Tibial nerve (tissue), 4 donors: ENCODE measurements around the gene ABHD13. TPM values are rescaled to one million over a fixed set of nuclear protein-coding genes. Genes with fewer than 3 reads are reported as not detected.
A peak's percentile ranks its signal among the peaks of the same experiment; 100 is the strongest.
"Not testable (repeated sequence)": the region's sequence is repeated elsewhere in the genome, so short reads cannot be mapped to it uniquely, and the experiment has no call there.

Experiments
- DNase-seq, 2 donors: peaks; one replicate each; pipeline ENCODE4 v3.0.0-alpha.2; 2019; ENCODE audit warnings: low spot score in 2 of 2
- H3K27ac ChIP-seq, 4 donors: fragments of 200-600 bp; sonication (generic) in 3 of 4; one replicate each; pipeline ENCODE4 v1.5.1; 2017 to 2019; ENCODE audit warnings: mild to moderate bottlenecking in 1 of 4
- H3K27me3 ChIP-seq, 2 donors: fragments of 200-600 bp; sonication (generic) in 1 of 2; one replicate each; pipeline versions ENCODE4 v1.5.1 to v1.6.0; 2017 to 2019
- H3K36me3 ChIP-seq, 3 donors: fragments of 200-600 bp; sonication (generic); one replicate each; pipeline ENCODE4 v1.5.1; 2018 to 2019
- H3K4me1 ChIP-seq, 4 donors: fragments of 200-600 bp; sonication (generic) in 3 of 4; one replicate each; pipeline ENCODE4 v1.5.1; 2017 to 2019
- H3K4me3 ChIP-seq, 4 donors: fragments of 200-600 bp; sonication (generic) in 3 of 4; one replicate each; pipeline ENCODE4 v1.5.1; 2017 to 2019; ENCODE audit warnings: mild to moderate bottlenecking in 1 of 4, moderate library complexity in 1 of 4
- H3K9me3 ChIP-seq, 4 donors: fragments of 200-600 bp; sonication (generic) in 3 of 4; one replicate each; pipeline ENCODE4 v1.5.1; 2017 to 2019
- EP300 ChIP-seq, 2 donors: sonication (generic); formaldehyde crosslinking; IDR thresholded peaks; one replicate each; pipeline ENCODE4 v1.6.1; 2017; ENCODE audit warnings: antibody characterized with exemption in 2 of 2, mild to moderate bottlenecking in 1 of 2
- POLR2A ChIP-seq, 2 donors: fragments of 450-650 bp; IDR thresholded peaks; one replicate each; pipeline ENCODE4 v1.6.1; 2017; ENCODE audit warnings: antibody characterized with exemption in 2 of 2, mild to moderate bottlenecking in 2 of 2, moderate library complexity in 2 of 2
- WGBS, 2 donors: methylation state at CpG; one replicate each; pipeline ENCODE4 v1.1.5; 2018; 5-methylcytosine and 5-hydroxymethylcytosine counted together
- total RNA-seq, 4 donors: library from RNA; depleted of rRNA; stranded (reverse); fragments of >200 nt; gene quantifications; one replicate each; pipeline ENCODE4 v1.1.0, GENCODE V29; 2016
- TF ChIP-seq, protein P1 (sequence below), 5 experiments: fragments of 200-600 bp in 3 of 5; fragments of 450-650 bp in 2 of 5; sonication (generic) in 3 of 5; IDR thresholded peaks; one replicate each; pipeline ENCODE4 v1.5.1; 2016 to 2019; ENCODE audit warnings: antibody characterized with exemption in 5 of 5, mild to moderate bottlenecking in 3 of 5, moderate library complexity in 2 of 5

ABHD13 gene
- total RNA-seq, 4 donors from 2014 or later: 7.2 to 11.0 (median 9.0) TPM

DNA sequence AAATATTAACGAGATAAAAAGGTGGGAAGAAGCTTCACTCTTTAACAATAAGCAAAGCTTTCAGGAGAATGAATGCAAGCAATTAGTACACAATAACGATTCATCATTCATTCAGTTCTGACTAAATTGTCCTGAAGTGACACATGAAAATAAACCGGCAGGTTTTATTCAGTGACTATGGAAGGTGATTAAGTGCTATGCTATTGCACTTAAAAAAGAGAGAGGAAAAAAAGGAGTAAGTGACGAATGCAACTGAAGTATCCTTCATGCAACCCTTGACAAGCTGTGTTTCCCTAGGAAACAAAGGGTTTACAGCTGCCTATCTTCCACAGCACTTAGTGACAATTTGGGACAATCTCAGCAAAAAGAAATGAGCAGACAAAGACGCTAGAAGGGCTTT is 4.2 kb upstream of the ABHD13 start:
- peaks cover 0 to 36% (median 17%) of the 10 kb centered on the region in 4 donors for H3K4me1 ChIP-seq
- no peaks in the 10 kb centered on the region for H3K27me3 ChIP-seq
- peaks cover 0 to 4% (median 0%) of the 10 kb centered on the region in 4 donors for H3K9me3 ChIP-seq
- no peak for DNase-seq
- peak overlapping the region in 1 of 4 donors; percentile 41 for H3K27ac ChIP-seq
- H3K36me3 ChIP-seq: peaks cover 0 to 22% (median 0%) of the 10 kb centered on the region in 3 donors
- TF ChIP-seq EP300 (IDR thresholded peaks at IDR 0.05) (no peak), POLR2A (IDR thresholded peaks at IDR 0.05) (no peak)
- TF ChIP-seq, protein P1, sequence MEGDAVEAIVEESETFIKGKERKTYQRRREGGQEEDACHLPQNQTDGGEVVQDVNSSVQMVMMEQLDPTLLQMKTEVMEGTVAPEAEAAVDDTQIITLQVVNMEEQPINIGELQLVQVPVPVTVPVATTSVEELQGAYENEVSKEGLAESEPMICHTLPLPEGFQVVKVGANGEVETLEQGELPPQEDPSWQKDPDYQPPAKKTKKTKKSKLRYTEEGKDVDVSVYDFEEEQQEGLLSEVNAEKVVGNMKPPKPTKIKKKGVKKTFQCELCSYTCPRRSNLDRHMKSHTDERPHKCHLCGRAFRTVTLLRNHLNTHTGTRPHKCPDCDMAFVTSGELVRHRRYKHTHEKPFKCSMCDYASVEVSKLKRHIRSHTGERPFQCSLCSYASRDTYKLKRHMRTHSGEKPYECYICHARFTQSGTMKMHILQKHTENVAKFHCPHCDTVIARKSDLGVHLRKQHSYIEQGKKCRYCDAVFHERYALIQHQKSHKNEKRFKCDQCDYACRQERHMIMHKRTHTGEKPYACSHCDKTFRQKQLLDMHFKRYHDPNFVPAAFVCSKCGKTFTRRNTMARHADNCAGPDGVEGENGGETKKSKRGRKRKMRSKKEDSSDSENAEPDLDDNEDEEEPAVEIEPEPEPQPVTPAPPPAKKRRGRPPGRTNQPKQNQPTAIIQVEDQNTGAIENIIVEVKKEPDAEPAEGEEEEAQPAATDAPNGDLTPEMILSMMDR (IDR thresholded peaks at IDR 0.05): no peak
- H3K4me3 ChIP-seq: no peak overlapping the region
- WGBS, 2 donors: 52 to 55% methylated on average over 5 of the region's 5 CpGs

- peaks cover 0 to 15% (median 0%) of the 10 kb centered on the region in 3 donors for H3K36me3 ChIP-seq
Observed at GRCh38 chr13:108214441-108215271, 3.5 kb upstream of the ABHD13 start.

GRCh38 chr13:108215436-108215835 is 2.8 kb upstream of the ABHD13 start, which contains the start of gene LIG4:
Gene LIG4 (minus strand): TSS chr13:108215536. CDS start chr13:108211268, 4,268 bp downstream.
- Histone ChIP-seq H3K27me3 (no peaks in the 10 kb centered on the region), H3K4me3 (peak within 1 kb of the TSS; percentile 23 to 57 (median 50)), H3K4me1 (peaks cover 0 to 51% (median 32%) of the 10 kb centered on the region in 4 donors), H3K36me3 (peaks cover 0 to 7% (median 0%) of the 10 kb centered on the region in 3 donors), H3K9me3 (no peaks in the 10 kb centered on the region), H3K27ac (peak within 1 kb of the TSS in 3 of 4 donors; percentile 27 to 73 (median 71))
- WGBS, 2 donors: 0 to 2% methylated on average over 3 to 23 of the region's 26 CpGs
- DNase-seq: peak; percentile 51 to 60
- TF ChIP-seq, protein P1 (IDR thresholded peaks at IDR 0.05): no peak
- TF ChIP-seq EP300 (IDR thresholded peaks at IDR 0.05): peak in 1 of 2 donors; percentile 64

More at GRCh38 chr13:108214441-108215271, 3.5 kb upstream of the ABHD13 start:
- Histone ChIP-seq H3K4me3 (peak overlapping the region; percentile 23 to 57 (median 40)), H3K27me3 (no peaks in the 10 kb centered on the region), H3K9me3 (no peaks in the 10 kb centered on the region), H3K4me1 (peaks cover 0 to 43% (median 24%) of the 10 kb centered on the region in 4 donors), H3K27ac (peak overlapping the region in 2 of 4 donors; percentile 33 to 41)
- no peak for DNase-seq
- 10 to 20% methylated on average over 10 to 29 of the region's 41 CpGs for WGBS, 2 donors
- TF ChIP-seq POLR2A (IDR thresholded peaks at IDR 0.05): no peak
- TF ChIP-seq EP300 (IDR thresholded peaks at IDR 0.05): no peak
- TF ChIP-seq, protein P1 (IDR thresholded peaks at IDR 0.05): no peak

- WGBS, 2 donors: 67 to 70% methylated on average over 27 of the region's 27 CpGs
- Histone ChIP-seq H3K4me3 (peak overlapping the region; percentile 59 to 97 (median 84)), H3K27ac (peak overlapping the region; percentile 75 to 89 (median 88)), H3K4me1 (peaks cover 0 to 69% (median 34%) of the 10 kb centered on the region in 4 donors)
- H3K36me3 ChIP-seq, H3K9me3 ChIP-seq, DNase-seq, H3K27me3 ChIP-seq: not testable (repeated sequence)
Observed at GRCh38 chr13:108217307-108218043, 717 bp upstream of the ABHD13 start.

- 60 to 67% methylated on average over 1 of the region's 1 CpG for WGBS, 2 donors
- Histone ChIP-seq H3K4me3 (no peak overlapping the region), H3K27ac (no peak overlapping the region), H3K4me1 (peaks cover 0 to 72% (median 35%) of the 10 kb centered on the region in 4 donors), H3K9me3 (no peaks in the 10 kb centered on the region), H3K36me3 (no peaks in the 10 kb centered on the region), H3K27me3 (no peaks in the 10 kb centered on the region)
- no peak for DNase-seq
- TF ChIP-seq POLR2A (IDR thresholded peaks at IDR 0.05) (no peak), EP300 (IDR thresholded peaks at IDR 0.05) (no peak)
- TF ChIP-seq, protein P1 (IDR thresholded peaks at IDR 0.05): no peak
Observed at GRCh38 chr13:108220041-108220440, 1.8 kb downstream of the ABHD13 start.
